HG03457 (cell line): ENCODE results near the gene PTPRN2.
"Not testable (repeated sequence)": the region's sequence is repeated elsewhere in the genome, so short reads cannot be mapped to it uniquely, and the experiment has no call there.

Experiments
- ATAC-seq: cut with Tn5 transposase; IDR thresholded peaks from one replicate; pipeline ENCODE4 v1.9.1; 2021; ENCODE audit warnings: moderate number of reproducible peaks; ENCODE audit not compliant: unreplicated experiment

PTPRN2 gene

GRCh38 chr7:158394936-158395335 is 192.7 kb downstream of the PTPRN2 start:
- ATAC-seq, result no peak

GRCh38 chr7:158393926-158394625 is 193.5 kb downstream of the PTPRN2 start:
- no peak for ATAC-seq

- no peak for ATAC-seq
Observed at GRCh38 chr7:158392251-158392650, 195.4 kb downstream of the PTPRN2 start.

GRCh38 chr7:158391541-158391940 is 196.1 kb downstream of the PTPRN2 start:
- no peak for ATAC-seq

GRCh38 chr7:158391141-158391540 is 196.5 kb downstream of the PTPRN2 start:
- ATAC-seq, result no peak

GRCh38 chr7:158390460-158390859 is 197.2 kb downstream of the PTPRN2 start:
- ATAC-seq, result no peak

GRCh38 chr7:158389514-158390425 is 197.9 kb downstream of the PTPRN2 start:
- no peak for ATAC-seq

- ATAC-seq, result no peak
Observed at GRCh38 chr7:158388928-158389327, 198.7 kb downstream of the PTPRN2 start.

GRCh38 chr7:158388072-158388471 is 199.6 kb downstream of the PTPRN2 start:
- no peak for ATAC-seq

- no peak for ATAC-seq
Observed at GRCh38 chr7:158387546-158387891, 200.1 kb downstream of the PTPRN2 start.

- no peak for ATAC-seq
Observed at GRCh38 chr7:158386866-158387545, 200.6 kb downstream of the PTPRN2 start.

GRCh38 chr7:158386355-158386618 is 201.3 kb downstream of the PTPRN2 start:
- no peak for ATAC-seq

GRCh38 chr7:158385496-158386354 is 201.9 kb downstream of the PTPRN2 start:
- not testable (repeated sequence) for ATAC-seq

- ATAC-seq, result no peak
Observed at GRCh38 chr7:158384746-158385145, 202.9 kb downstream of the PTPRN2 start.

- no peak for ATAC-seq
Observed at GRCh38 chr7:158383665-158384064, 204.0 kb downstream of the PTPRN2 start.

- no peak for ATAC-seq
Observed at GRCh38 chr7:158382363-158383254, 205.0 kb downstream of the PTPRN2 start.

- no peak for ATAC-seq
Observed at GRCh38 chr7:158381956-158382355, 205.7 kb downstream of the PTPRN2 start.

- no peak for ATAC-seq
Observed at GRCh38 chr7:158378978-158379377, 208.6 kb downstream of the PTPRN2 start.

GRCh38 chr7:158377800-158378623 is 209.6 kb downstream of the PTPRN2 start:
- ATAC-seq, result no peak
